GM10266 (cell line): ENCODE measurements around the gene TBC1D2.
A peak's percentile ranks its signal among the peaks of the same experiment; 100 is the strongest.

Source experiments
- DNase-seq: peaks from one replicate; pipeline ENCODE4 v3.0.0; 2012; ENCODE audit errors: extremely low spot score
- TF ChIP-seq, protein P1 (sequence below): IDR thresholded peaks from 2 replicates; pipeline ENCODE4 v1.5.1; 2012; ENCODE audit warnings: mild to moderate bottlenecking, low read depth; ENCODE audit not compliant: control insufficient read depth, insufficient read depth; ENCODE audit errors: missing control alignments

TBC1D2 gene

DNA sequence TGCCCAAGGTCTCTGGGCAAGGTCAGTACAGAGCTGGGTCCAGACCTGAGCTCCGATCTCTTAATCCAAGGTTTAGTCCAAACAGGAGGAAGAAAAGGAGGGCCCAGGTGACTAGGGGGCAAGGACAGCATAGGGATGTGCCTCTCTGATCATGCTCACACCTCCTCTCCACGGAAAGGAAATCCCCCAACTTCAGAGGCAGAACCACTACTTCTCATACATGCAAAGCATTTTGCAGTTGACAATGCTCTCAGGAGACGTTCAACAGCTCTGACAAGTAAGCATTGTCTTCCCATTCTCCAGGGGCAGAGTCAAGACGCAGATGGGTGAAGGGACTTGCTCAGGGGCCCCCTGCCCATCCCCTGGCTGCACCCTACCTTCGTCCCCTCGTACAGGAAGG, 54.3 kb downstream of the TBC1D2 start:
- TF ChIP-seq, protein P1, sequence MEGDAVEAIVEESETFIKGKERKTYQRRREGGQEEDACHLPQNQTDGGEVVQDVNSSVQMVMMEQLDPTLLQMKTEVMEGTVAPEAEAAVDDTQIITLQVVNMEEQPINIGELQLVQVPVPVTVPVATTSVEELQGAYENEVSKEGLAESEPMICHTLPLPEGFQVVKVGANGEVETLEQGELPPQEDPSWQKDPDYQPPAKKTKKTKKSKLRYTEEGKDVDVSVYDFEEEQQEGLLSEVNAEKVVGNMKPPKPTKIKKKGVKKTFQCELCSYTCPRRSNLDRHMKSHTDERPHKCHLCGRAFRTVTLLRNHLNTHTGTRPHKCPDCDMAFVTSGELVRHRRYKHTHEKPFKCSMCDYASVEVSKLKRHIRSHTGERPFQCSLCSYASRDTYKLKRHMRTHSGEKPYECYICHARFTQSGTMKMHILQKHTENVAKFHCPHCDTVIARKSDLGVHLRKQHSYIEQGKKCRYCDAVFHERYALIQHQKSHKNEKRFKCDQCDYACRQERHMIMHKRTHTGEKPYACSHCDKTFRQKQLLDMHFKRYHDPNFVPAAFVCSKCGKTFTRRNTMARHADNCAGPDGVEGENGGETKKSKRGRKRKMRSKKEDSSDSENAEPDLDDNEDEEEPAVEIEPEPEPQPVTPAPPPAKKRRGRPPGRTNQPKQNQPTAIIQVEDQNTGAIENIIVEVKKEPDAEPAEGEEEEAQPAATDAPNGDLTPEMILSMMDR: no peak
- DNase-seq: peak; percentile 66

DNA sequence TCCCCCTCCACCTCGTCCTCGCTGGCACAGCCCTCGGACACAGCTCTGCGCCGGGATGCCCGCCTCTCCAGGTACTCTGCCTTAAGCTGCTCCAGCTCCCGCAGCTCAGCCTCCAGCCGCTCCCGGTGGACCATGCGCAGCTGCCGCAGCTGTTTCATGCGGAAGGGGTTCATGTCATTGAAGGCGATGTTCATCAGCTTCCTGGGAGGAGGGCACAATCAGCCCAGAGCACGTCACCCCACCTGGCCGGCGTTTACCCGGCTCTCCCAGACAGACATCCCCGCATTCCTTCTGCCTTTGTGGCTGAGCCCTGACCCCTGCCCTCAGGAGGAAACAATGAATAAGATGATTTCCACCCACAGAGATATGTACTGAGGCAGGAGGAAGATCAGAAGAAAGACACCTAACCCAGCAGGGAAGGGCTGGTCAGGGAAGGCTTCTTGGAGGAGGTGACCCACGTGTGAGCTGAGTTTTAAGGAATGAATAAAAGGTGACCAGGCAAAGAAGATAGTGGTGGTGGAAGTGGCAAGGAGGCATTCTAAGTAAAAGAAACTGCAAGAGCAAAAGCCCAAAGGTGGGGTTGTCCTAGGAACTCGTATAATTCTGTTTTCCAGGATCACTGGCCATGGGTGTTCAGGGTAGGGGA, 55.9 kb downstream of the TBC1D2 start:
- no peak for DNase-seq
- TF ChIP-seq, protein P1: no peak

DNA sequence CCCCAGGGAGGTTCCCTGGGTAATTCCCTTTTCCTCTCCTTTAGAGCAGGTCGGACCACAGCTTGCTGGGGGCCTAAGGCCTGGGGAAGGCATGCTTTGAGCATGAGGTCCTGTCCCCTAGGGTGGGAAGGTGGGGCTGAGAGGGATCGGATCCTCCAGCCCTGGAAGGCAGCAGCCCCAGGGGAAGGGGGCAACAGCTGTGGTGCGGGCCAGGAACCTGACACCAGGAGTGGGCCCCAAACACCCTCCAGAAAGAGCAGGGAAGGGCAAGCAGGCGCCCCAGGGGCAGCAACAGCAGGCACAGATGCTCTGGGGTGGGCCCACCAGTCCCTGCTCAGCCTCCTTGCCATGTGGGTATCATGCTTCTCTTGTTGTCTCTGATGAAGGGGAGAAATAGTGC, 59.8 kb downstream of the TBC1D2 start:
- DNase-seq: no peak
- TF ChIP-seq, protein P1: no peak

DNA sequence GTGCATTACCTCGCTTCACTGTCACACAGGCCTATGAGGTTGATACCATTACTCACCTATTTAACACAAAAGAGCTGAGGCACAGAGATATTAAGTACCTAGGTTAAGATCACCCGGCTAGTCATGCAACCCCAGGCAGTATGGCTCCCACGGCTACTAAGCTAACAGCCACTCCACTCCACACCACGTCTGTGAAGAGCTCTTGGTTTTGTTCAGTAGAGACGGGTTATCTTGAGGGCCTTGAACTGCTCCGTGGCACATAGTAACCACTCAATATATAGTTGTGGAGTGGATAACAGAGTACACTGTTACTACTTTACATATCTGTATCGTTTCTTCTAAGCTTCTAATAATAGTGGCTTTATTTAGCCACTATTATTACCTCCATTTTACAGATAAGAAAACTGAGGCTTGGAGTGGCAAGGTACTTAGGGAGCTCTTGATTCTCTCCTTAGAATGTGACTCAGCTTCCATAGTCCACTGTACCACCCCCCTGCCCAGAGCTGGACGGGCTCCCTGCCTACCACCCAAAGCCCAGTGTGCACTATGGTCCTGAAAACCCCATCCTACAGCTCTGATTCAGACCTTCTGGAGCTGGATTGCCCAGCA, 62.0 kb downstream of the TBC1D2 start:
- DNase-seq: no peak
- TF ChIP-seq, protein P1: no peak

DNA sequence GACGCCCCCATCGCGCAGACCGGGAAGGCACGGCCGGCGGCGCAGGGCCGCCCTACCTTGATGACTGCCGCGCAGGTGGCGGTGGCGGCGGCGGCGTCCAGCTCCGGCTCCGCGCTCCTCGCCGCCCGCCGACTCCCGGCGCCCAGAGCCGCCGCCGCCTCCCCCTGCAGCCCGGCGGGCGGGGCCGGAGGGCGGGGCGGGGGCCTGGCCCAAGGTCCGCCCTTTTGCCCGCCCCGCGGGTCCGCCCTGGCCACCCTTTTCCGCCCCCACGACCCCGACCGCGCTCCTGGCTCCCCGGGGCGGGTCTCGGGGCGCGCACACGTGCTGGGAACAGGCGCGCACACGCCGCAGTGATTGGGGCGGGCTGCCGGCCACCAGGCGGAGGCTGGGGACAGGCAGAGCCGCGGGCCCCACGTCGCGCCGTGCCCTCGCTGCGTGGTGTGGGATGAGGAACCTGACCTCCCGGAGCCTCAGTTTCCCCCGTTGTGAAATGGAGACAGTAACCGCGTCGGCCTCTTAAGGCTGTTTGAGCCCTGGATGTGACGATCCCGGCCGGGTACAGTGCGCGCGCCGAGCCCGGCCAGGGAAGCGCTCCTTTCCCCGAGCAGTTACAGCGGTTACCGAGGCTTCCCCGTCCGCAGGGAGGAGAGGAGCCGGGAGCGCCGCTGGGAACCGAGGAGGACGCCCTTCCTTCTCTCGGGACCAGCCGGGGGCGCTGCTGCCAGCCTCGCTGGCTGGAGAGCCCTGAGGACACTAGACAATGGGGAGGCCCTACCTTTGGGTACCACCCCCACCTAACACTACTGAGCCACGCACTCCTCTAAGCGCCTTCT, 62.7 kb downstream of the TBC1D2 start, which contains the start of gene CORO2A:
CORO2A (minus strand) TSS at position 135 of the 833 bp plus-strand sequence. CDS start 34,977 bp downstream, outside the sequence.
- DNase-seq: peak; percentile 92
- TF ChIP-seq, protein P1: peak; percentile 39

DNA sequence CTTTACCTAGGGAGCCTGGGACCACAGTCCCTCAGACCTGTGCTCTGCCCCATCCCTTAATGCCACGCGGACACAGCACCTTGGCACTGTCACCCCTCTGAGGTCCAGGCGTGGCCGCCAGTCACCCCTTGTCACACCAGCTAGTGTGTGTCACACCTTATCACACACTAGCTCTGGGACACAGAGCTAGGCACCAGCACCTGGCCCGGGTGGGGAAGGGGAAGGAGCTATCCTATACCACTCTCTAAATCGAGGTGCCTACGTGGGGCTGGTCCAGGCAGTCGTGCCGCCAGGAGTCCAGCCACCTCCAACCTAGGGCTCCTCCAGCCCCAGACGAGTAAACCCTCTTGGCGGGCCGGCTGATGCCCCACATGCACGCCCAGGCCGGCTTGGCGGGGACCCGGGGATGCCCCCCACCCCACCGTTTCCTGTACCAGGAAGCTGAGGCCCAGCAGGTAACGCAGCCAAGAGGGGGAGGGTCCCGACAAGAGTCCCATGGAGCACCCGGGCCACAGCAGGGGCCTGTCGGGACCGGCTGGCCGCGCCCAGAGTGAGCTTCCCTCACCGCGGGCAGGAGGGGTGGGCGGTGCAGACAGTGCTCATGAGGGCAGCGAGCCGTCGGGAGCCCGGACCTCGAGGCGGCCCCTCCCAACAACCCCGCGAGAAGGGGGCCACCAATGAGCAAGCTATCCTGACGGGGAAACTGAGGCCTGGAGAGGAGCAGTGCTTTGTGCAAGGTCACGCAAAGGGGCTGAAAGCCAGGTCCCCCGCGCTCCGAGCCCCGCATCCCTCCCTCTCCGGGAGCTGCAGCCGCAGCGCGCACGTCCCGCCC, 63.6 kb downstream of the TBC1D2 start:
- TF ChIP-seq, protein P1: no peak
- DNase-seq: peak; percentile 35
